WTC11 (cell line): ENCODE measurements around the gene NFIX.

Experiments
- ATF6 ChIP-seq: sonication (generic); formaldehyde crosslinking; IDR thresholded peaks from 2 replicates; pipeline ENCODE4 v1.8.1; 2023; ENCODE audit warnings: mild to moderate bottlenecking, missing genetic modification reagents
- E2F1 ChIP-seq: sonication (generic); formaldehyde crosslinking; IDR thresholded peaks from 2 replicates; pipeline ENCODE4 v1.8.0; 2022; ENCODE audit warnings: mild to moderate bottlenecking, missing genetic modification reagents
- E2F5 ChIP-seq: sonication (generic); formaldehyde crosslinking; IDR thresholded peaks from 2 replicates; pipeline ENCODE4 v1.8.1; 2022; ENCODE audit warnings: mild to moderate bottlenecking, moderate library complexity, missing genetic modification reagents
- FOXJ3 ChIP-seq: sonication (generic); formaldehyde crosslinking; IDR thresholded peaks from 2 replicates; pipeline ENCODE4 v1.9.0; 2021; ENCODE audit warnings: missing genetic modification reagents, mild to moderate bottlenecking, borderline replicate concordance
- KAT7 ChIP-seq: sonication (generic); formaldehyde crosslinking; IDR thresholded peaks from 2 replicates; pipeline ENCODE4 v1.8.1; 2023; ENCODE audit warnings: missing genetic modification reagents, mild to moderate bottlenecking, borderline replicate concordance
- NFE2L1 ChIP-seq: sonication (generic); formaldehyde crosslinking; IDR thresholded peaks from 2 replicates; pipeline ENCODE4 v1.8.1; 2023; ENCODE audit warnings: missing genetic modification reagents
- NR3C1 ChIP-seq: sonication (generic); formaldehyde crosslinking; conservative IDR thresholded peaks from 2 replicates; pipeline ENCODE4 v1.8.1; 2023; ENCODE audit warnings: low read depth, mild to moderate bottlenecking, missing genetic modification reagents
- PRDM15 ChIP-seq: sonication (generic); formaldehyde crosslinking; IDR thresholded peaks from 2 replicates; pipeline ENCODE4 v1.8.0; 2022; ENCODE audit warnings: missing genetic modification reagents
- RELA ChIP-seq: sonication (generic); formaldehyde crosslinking; IDR thresholded peaks from 2 replicates; pipeline ENCODE4 v1.8.1; 2022; ENCODE audit warnings: missing genetic modification reagents, mild to moderate bottlenecking, borderline replicate concordance
- ZNF423 ChIP-seq: fragments of 250-450 bp; sonication (Bioruptor Pico); IDR thresholded peaks from 2 replicates; pipeline ENCODE4 v2.1.2; 2022; ENCODE audit warnings: mild to moderate bottlenecking, moderate library complexity
- TF ChIP-seq, protein P1 (sequence below): fragments of 200-600 bp; IDR thresholded peaks from 2 replicates; pipeline ENCODE4 v1.8.0; 2022; ENCODE audit warnings: antibody characterized with exemption

DNA sequence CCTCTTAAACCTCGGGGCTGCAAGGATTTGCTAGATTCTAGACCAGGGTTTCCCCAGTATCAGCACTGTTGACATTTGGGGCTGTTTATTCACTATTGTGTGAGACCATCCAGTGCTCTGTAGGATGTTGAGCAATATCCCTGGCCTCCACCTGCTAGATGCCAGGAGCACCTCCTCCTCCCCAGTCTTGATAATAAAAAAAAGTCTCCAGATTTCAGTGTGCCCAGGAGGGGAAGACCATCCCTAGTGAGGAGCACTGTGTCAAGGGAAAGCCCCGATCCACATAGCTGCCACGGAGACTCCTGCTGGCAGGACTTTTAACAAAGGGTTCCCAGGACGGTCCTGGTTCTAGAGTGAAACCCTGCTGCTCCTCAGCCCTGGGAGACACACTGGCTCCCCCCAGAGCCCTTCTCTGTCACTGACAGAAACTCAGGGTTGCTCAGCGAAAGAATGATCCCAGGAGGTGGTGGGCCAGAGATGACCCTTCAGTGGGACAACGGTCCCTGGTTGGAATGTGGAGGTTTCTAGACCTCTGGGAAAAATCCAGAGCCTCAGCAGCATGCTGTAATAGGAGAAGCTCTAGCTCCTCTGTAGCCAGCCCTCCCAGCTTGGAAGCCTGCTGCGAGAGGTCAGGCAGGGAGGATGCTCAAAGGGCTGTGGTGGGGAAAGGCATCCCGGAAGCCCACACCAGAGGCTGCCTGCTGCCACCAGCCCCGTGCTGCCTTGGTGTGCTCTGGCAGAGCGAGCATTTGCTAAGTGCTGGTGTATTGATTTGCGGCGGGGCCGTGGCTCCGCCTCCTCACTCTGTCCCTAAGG, 87.1 kb downstream of the NFIX start:
- TF ChIP-seq, protein P1, sequence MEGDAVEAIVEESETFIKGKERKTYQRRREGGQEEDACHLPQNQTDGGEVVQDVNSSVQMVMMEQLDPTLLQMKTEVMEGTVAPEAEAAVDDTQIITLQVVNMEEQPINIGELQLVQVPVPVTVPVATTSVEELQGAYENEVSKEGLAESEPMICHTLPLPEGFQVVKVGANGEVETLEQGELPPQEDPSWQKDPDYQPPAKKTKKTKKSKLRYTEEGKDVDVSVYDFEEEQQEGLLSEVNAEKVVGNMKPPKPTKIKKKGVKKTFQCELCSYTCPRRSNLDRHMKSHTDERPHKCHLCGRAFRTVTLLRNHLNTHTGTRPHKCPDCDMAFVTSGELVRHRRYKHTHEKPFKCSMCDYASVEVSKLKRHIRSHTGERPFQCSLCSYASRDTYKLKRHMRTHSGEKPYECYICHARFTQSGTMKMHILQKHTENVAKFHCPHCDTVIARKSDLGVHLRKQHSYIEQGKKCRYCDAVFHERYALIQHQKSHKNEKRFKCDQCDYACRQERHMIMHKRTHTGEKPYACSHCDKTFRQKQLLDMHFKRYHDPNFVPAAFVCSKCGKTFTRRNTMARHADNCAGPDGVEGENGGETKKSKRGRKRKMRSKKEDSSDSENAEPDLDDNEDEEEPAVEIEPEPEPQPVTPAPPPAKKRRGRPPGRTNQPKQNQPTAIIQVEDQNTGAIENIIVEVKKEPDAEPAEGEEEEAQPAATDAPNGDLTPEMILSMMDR, result no peak
- TF ChIP-seq NFE2L1 (CRISPR knock-in tag) (no peak), E2F1 (CRISPR knock-in tag) (no peak), NR3C1 (CRISPR knock-in tag) (no peak), ATF6 (CRISPR knock-in tag) (no peak), ZNF423 (0 out of 2 replicates have a peak, but pooled peaks have one; percentile 22), KAT7 (CRISPR knock-in tag) (no peak), RELA (CRISPR knock-in tag) (no peak), PRDM15 (CRISPR knock-in tag) (no peak), E2F5 (CRISPR knock-in tag) (no peak), FOXJ3 (CRISPR knock-in tag) (no peak)
